DMS153 treated with DMSO at 0.1 percent for 48 hours (cell line): ENCODE results near the gene IDE.
"Not testable (repeated sequence)": the region's sequence is repeated elsewhere in the genome, so short reads cannot be mapped to it uniquely, and the experiment has no call there.

ENCODE experiments used
- DNase-seq: peaks from one replicate; lab custom pipeline; 2025; ENCODE audit not compliant: unreplicated experiment; lab: John Stamatoyannopoulos, UW

Gene IDE

GRCh38 chr10:92492748-92493240, 81.1 kb downstream of the IDE start:
- DNase-seq = no peak

GRCh38 chr10:92490387-92490786, 83.5 kb downstream of the IDE start:
- no peak for DNase-seq

GRCh38 chr10:92486637-92487036, 87.3 kb downstream of the IDE start:
- no peak for DNase-seq

GRCh38 chr10:92483539-92483938, 90.4 kb downstream of the IDE start:
- DNase-seq = no peak

- no peak for DNase-seq
These were observed 93.5 kb downstream of the IDE start for GRCh38 chr10:92480413-92480812.

- DNase-seq = no peak
These were observed 94.3 kb downstream of the IDE start for GRCh38 chr10:92479547-92479946.

GRCh38 chr10:92478536-92478935, 95.4 kb downstream of the IDE start:
- DNase-seq = no peak

- no peak for DNase-seq
These were observed 98.5 kb downstream of the IDE start for GRCh38 chr10:92475357-92475868.

GRCh38 chr10:92470026-92470425, 103.9 kb downstream of the IDE start:
- no peak for DNase-seq

- no peak for DNase-seq
These were observed 109.5 kb downstream of the IDE start for GRCh38 chr10:92464364-92464763.

GRCh38 chr10:92463582-92463981, 110.3 kb downstream of the IDE start:
- DNase-seq = no peak

GRCh38 chr10:92454955-92455354, 118.9 kb downstream of the IDE start:
- DNase-seq = not testable (repeated sequence)

GRCh38 chr10:92452313-92452712, 121.6 kb downstream of the IDE start:
- DNase-seq = no peak

GRCh38 chr10:92451431-92451830, 122.5 kb downstream of the IDE start:
- no peak for DNase-seq

- no peak for DNase-seq
These were observed 123.0 kb downstream of the IDE start for GRCh38 chr10:92450896-92451295.

- no peak for DNase-seq
These were observed 133.3 kb downstream of the IDE start for GRCh38 chr10:92440578-92440977.

GRCh38 chr10:92438220-92438619, 135.7 kb downstream of the IDE start:
- DNase-seq = no peak

- no peak for DNase-seq
These were observed 137.3 kb downstream of the IDE start for GRCh38 chr10:92436611-92437010.

GRCh38 chr10:92436065-92436464, 137.8 kb downstream of the IDE start:
- DNase-seq = not testable (repeated sequence)

- no peak for DNase-seq
These were observed 139.5 kb downstream of the IDE start for GRCh38 chr10:92434385-92434784.

- no peak for DNase-seq
These were observed 141.3 kb downstream of the IDE start for GRCh38 chr10:92432596-92432995.

- DNase-seq = no peak
These were observed 143.8 kb downstream of the IDE start for GRCh38 chr10:92430103-92430502.

GRCh38 chr10:92421550-92421949, 152.3 kb downstream of the IDE start:
- DNase-seq = no peak
